GM21528 (cell line): Measurements from ENCODE around the gene PEF1.

Experiments used
- ATAC-seq: cut with Tn5 transposase; IDR thresholded peaks from one replicate; pipeline ENCODE4 v1.9.1; 2021; ENCODE audit warnings: mild to moderate bottlenecking, moderate library complexity; ENCODE audit not compliant: unreplicated experiment, low FRiP score

Gene PEF1

DNA sequence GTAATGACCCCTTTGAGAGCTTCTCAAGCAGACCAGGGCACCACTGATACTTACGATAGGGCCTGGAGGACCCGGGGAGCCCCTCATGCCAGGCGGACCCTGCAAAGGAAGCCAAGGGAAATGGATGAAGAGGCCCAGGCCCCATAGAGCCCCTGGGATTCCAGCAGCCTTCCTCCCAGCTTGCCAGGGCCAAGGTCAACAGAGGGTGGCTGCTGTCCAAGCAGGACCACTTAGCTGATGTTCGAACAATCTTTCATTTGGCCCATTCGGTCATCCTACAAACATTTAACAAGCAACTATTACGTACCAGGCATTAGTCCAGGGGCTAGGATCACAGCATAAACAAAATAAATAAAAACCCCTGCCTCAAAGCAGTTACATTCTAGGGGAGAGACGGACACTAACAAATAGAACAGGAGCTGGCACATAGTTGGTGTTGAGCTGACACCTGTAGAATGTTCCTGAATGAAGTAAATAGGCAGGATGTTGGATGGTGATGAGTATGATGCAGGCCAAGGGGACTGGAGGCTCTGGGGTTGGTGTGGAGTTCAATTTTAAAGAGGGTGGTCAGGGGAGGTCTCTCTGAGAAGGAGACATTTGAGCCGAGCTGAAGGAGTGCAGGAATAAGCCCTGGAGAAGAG is 27.0 kb upstream of the PEF1 start:
- no peak for ATAC-seq

- ATAC-seq, result no peak
Measured at GRCh38 chr1:31671147-31671546, 26.5 kb upstream of the PEF1 start.

DNA sequence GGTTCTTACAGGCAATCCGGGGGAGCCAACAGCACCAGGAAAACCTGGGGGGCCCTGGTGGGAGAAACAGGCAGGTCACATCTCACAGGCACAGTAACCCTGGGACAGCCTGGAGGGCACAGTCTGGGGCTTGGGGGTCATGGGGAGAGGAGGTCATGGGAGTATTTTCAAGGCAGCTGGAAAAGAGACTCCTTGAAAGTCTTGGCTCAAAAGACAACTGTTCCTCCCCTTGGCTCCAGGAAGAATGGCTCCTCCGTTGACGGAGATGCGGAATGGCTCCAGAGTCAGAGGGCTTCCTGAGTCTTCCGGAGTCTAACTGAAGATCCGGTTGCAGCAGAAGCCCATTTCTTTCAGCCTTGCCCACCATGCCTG is 25.9 kb upstream of the PEF1 start:
- ATAC-seq, result no peak

GRCh38 chr1:31669786-31670592 is 25.3 kb upstream of the PEF1 start:
- no peak for ATAC-seq

GRCh38 chr1:31669433-31669785 is 24.7 kb upstream of the PEF1 start:
- ATAC-seq, result no peak

- no peak for ATAC-seq
Measured at GRCh38 chr1:31668303-31668883, 23.7 kb upstream of the PEF1 start.

DNA sequence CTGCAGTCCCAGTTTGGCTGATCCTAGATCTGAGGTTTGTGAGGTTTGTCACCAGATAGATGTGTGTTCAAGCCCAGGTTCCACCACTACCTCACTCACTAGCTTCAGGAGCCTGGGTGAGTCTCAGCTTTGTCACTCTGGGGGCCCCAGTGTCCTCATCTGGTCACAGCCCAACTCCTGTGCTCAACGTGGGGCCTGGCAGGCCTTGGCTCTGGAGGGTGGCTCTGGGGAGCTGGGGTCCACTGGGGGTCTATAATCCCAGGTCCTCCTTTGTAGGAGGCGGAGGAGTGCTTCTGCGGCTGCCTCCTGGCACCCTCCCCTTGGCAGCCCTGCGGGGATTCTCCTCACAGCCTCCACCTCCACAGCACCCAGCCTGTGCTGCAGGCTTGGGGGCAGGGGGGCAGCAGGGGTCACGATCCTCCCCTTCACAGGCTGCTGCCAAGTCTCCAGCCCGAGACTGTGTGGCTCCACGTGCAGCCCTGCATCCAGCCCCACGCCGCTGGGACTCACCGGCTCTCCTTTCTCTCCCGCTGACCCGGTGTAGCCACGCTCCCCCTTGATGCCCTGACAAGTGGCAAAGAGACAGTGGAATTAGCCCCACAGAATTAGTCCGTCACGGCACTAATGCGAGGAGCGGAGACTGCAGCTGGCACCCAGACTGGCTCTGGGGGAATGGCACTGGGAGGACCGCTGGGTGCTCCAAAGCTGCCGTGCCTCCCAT is 22.5 kb upstream of the PEF1 start:
- no peak for ATAC-seq

DNA sequence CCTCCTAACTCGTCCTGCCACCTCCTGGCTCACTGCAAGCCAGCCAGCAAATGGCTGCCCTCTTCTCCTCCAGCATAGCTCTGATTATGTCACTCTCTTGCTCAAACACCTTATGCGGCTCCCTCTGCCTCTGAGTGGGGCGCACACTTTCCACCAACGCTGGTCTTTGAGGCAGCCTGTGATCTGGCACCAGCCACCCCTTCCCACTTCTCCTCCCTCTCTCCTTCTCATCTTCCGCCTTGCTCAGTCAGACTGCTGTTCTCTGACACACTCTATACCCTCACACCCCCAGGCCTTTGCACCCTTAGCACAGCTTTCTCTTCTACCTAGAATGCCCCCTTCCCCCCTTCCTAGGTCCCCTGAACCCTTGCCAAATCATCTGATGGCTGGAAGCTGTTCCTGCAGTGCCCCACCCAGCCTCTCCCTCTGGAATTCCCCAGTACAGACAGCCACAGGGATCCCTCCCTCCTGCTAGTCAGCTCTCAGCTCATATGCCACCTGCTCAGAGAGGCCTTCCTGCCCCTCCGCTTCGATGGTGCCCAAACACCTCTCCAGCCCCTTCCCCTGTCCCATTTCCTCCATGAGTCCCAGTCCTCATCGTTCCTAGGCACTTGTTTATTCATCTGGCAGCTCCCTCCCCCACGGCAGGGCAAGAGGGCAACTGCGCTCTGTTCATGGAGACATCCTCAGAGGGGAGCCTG is 21.7 kb upstream of the PEF1 start:
- no peak for ATAC-seq

- ATAC-seq, result no peak
Measured at GRCh38 chr1:31665234-31665878, 20.7 kb upstream of the PEF1 start.

GRCh38 chr1:31664528-31664927 is 19.9 kb upstream of the PEF1 start:
- no peak for ATAC-seq

- no peak for ATAC-seq
Measured at GRCh38 chr1:31663622-31664452, 19.2 kb upstream of the PEF1 start.

DNA sequence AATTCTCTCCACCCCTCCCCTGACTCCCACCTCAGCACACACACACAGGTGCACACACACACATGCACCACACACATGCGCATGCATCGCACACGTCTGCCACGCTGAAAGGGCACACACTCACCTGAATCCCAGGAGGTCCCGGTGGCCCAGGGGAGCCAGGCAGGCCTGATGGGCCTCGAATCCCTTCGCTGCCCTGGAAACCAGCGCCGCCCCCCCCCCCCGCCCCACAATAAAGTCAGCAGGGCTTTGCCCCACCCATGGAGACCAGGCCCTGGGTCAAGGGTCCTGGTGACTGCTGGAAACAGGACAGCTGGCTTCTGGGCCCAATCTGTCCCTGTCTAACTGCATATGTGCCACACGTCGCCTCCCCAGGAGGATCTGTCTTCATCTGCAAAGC is 17.8 kb upstream of the PEF1 start:
- ATAC-seq, result no peak

GRCh38 chr1:31661856-31662255 is 17.2 kb upstream of the PEF1 start:
- no peak for ATAC-seq

- no peak for ATAC-seq
Measured at GRCh38 chr1:31660871-31661455, 16.3 kb upstream of the PEF1 start.

DNA sequence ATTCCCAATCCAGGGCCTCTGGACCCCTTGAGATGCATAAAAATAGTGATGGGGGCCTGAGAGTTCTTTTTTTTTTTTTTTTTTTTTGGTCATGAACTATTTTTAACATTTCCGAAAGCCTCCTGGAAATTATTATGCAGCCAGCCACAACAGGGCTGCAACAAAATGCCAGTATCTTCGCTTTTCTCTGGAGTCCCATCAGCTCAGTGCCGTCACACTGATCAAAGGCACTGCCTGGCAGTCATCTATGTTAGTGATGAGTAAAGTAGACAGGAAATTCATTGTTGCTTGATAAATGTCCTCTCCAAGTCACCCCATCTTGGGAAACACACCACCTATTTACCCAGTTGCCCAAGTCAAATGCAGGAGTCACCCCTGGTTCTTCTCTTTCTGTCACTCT is 15.2 kb upstream of the PEF1 start:
- ATAC-seq, result no peak

DNA sequence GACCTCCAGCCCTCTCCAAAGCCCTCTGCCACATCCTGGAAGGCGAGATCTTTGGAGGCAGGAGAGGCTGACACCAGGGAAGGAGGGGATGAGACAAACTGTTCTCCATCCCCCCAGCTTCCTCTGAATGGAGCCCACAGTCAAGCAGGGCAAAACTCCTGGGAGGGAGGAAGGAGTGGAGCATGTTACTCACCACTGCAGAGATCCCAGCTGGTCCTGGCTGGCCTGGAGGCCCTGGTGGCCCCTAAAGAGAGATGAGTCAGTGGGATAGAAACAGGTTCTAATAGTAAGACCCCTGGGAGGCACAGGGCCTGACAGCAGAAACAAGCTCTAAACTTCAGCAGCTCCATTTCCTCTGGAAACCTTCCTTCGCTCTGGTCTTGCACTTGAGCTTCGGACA is 14.0 kb upstream of the PEF1 start:
- no peak for ATAC-seq

- no peak for ATAC-seq
Measured at GRCh38 chr1:31657972-31658510, 13.4 kb upstream of the PEF1 start.

- ATAC-seq, result no peak
Measured at GRCh38 chr1:31657020-31657804, 12.5 kb upstream of the PEF1 start.
